RKO (cell line): ENCODE data around the gene HMBS.
"Not testable (repeated sequence)": the region's sequence is repeated elsewhere in the genome, so short reads cannot be mapped to it uniquely, and the experiment has no call there.

Source experiments
- DNase-seq: peaks from one replicate; pipeline ENCODE4 v3.0.0-alpha.2; 2016; ENCODE audit warnings: low spot score

Gene HMBS

GRCh38 chr11:119118946-119119345, 34.3 kb downstream of the HMBS start:
- no peak for DNase-seq

GRCh38 chr11:119120639-119121007, 35.9 kb downstream of the HMBS start:
- peak; percentile 39 for DNase-seq

GRCh38 chr11:119121008-119121810, 36.5 kb downstream of the HMBS start, which contains the start of gene HINFP:
Gene HINFP, plus strand, starts transcription at chr11:119121580. Its CDS starts 5,365 bp downstream, at chr11:119126945.
- DNase-seq: peak; percentile 99

GRCh38 chr11:119121811-119122124, 37.1 kb downstream of the HMBS start:
- no peak for DNase-seq

- DNase-seq: no peak
Measured at GRCh38 chr11:119125821-119126220, 41.1 kb downstream of the HMBS start.

- DNase-seq: no peak
Measured at GRCh38 chr11:119126675-119127268, 42.1 kb downstream of the HMBS start.

GRCh38 chr11:119130662-119131061, 46.0 kb downstream of the HMBS start:
- no peak for DNase-seq

GRCh38 chr11:119134389-119134978, 49.8 kb downstream of the HMBS start:
- no peak for DNase-seq

- not testable (repeated sequence) for DNase-seq
Measured at GRCh38 chr11:119139276-119139675, 54.6 kb downstream of the HMBS start.
